GM06990 (cell line): Measurements from ENCODE around the gene FHOD3.

Experiments used
- DNase-seq: peaks from one replicate; pipeline ENCODE4 v3.0.0-alpha.2; 2011; ENCODE audit not compliant: insufficient read length; ENCODE audit errors: extremely low read depth
- H3K27me3 ChIP-seq: replicated peaks from 2 replicates; pipeline ENCODE4 v1.6.0; 2011; ENCODE audit warnings: low read length; ENCODE audit not compliant: control insufficient read depth, insufficient read depth
- H3K36me3 ChIP-seq: 2 replicates; pipeline ENCODE4 v1.5.1; 2011; ENCODE audit warnings: low read length; ENCODE audit not compliant: control insufficient read depth, insufficient read depth
- H3K4me3 ChIP-seq: replicated peaks from 2 replicates; pipeline ENCODE4 v1.5.1; 2011; ENCODE audit warnings: low read depth, mild to moderate bottlenecking, control low read depth, low read length
- TF ChIP-seq, protein P1 (sequence below): IDR thresholded peaks from 2 replicates; pipeline ENCODE4 v1.5.1; 2011; ENCODE audit warnings: low read length, control low read depth, mild to moderate bottlenecking, inconsistent platforms; ENCODE audit not compliant: insufficient read depth, poor library complexity, severe bottlenecking

Gene FHOD3

DNA sequence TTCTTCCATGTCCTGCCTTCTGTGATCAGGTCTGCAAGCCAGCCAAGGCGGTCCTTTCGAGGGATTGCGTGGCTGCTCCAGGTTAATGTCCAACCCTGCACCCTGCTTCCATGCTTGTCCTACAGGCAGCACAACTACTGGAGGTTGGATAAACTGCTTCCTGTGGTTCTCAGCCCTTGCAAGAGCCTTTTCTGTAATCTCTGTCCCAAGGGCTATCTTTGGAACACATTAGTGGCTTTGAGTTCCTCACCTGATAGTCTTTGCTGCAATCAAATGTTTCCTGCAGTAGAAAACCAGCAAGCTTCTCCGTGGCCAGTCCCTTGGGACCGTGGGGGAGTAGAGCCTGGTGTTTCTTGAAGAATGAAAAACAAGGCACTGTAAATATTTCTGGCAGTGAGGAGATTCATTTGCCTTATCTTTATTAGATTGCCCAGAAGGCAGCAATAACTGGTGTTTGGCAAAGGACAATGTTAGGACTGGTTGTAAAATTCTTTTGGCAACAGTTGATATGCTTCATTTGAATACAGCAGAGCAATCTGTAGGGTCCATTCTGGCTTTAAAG is 214.4 kb downstream of the FHOD3 start:
- DNase-seq = no peak
- Histone ChIP-seq H3K27me3 (no peaks in the 10 kb centered on the region), H3K36me3 (peaks cover 2% of the 10 kb centered on the region; the same call in 1 of the 2 replicates), H3K4me3 (no peak overlapping the region)
- TF ChIP-seq, protein P1, sequence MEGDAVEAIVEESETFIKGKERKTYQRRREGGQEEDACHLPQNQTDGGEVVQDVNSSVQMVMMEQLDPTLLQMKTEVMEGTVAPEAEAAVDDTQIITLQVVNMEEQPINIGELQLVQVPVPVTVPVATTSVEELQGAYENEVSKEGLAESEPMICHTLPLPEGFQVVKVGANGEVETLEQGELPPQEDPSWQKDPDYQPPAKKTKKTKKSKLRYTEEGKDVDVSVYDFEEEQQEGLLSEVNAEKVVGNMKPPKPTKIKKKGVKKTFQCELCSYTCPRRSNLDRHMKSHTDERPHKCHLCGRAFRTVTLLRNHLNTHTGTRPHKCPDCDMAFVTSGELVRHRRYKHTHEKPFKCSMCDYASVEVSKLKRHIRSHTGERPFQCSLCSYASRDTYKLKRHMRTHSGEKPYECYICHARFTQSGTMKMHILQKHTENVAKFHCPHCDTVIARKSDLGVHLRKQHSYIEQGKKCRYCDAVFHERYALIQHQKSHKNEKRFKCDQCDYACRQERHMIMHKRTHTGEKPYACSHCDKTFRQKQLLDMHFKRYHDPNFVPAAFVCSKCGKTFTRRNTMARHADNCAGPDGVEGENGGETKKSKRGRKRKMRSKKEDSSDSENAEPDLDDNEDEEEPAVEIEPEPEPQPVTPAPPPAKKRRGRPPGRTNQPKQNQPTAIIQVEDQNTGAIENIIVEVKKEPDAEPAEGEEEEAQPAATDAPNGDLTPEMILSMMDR = no peak

DNA sequence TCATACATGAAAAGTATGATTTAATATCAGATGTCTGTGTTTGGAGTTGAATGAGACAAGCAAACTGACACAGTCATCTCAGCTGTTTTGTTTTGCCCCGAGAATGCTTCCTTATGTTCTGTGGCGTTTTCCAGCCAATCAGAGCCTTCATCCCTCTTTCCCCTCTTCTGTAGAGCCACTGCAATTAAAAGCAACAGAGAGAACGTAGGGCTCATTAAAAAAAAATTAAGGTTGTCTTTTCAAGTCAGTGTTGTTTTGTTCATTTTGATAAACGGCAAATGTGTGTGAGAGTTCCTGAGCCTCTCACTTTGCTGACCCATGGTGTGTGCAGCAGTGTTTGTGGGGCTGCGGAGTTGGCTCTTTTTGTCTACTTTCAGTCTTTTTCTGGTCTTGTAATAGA is 216.0 kb downstream of the FHOD3 start:
- TF ChIP-seq, protein P1 = no peak
- Histone ChIP-seq H3K4me3 (no peak overlapping the region), H3K36me3 (peaks cover 2% of the 10 kb centered on the region; the same call in 1 of the 2 replicates), H3K27me3 (no peaks in the 10 kb centered on the region)
- no peak for DNase-seq

DNA sequence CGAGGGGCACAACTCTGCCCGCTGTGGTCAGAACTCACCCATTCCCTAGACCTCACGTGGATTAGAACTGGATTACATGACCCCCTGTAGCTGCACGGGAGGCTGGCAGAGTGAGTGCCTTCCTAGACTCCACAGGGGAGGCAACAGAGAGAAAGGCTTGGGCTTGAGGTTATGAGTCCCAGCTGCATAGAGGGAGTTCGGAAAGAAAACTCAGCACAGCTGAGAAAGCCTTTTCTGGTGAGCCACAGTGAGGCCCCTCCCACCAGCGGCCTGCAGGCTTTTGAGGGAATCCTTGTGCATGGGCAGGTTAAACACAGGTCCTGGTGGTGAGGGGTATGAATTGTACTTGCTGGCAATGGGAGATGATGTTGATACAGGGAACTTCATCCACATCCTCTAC is 217.3 kb downstream of the FHOD3 start:
- H3K36me3 ChIP-seq = peaks cover 2% of the 10 kb centered on the region; the same call in 1 of the 2 replicates
- no peak overlapping the region for H3K4me3 ChIP-seq
- no peaks in the 10 kb centered on the region for H3K27me3 ChIP-seq
- no peak for DNase-seq
- TF ChIP-seq, protein P1 = no peak

DNA sequence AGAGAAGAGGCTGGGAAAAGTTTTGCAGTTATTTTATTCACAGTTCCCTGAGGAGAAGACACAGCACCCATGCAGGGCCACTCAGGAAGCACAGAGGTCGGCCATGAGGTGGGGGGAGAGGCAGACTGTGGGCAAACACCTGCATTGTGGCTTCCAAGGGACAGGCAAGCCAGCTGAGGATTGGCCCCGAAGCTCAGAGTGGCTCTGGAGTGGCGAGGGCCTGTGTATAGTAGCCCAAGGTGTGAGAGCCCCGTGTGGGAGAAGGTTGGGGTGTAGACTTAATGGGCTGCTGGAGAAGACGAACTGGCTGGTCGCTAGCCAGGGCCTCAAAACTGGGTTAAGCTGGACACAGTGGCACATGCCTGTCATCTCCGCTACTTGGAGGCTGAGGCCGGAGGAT is 218.7 kb downstream of the FHOD3 start:
- Histone ChIP-seq H3K36me3 (peaks cover 2% of the 10 kb centered on the region; the same call in 1 of the 2 replicates), H3K4me3 (no peak overlapping the region), H3K27me3 (no peaks in the 10 kb centered on the region)
- DNase-seq = no peak
- TF ChIP-seq, protein P1 = no peak

DNA sequence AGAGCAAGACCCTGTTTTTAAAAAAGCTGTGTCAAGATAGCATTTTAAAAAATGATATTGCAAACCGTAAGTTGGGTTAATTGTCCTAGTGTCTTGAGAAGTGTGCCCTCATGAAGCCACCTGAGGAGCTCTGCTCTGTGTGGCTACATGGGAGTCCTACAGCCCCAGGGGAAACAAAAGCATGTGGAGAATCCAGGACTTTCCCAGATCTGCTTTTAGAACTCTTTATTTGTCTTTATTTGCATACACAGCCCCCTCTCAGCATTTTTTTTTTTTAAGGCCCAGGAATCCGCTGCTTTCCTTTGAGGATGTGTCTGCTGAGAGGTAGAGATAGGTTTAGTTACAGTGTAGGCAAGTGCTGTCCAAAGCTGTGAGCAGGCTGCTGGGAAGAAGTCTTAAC is 219.2 kb downstream of the FHOD3 start:
- H3K27me3 ChIP-seq = no peaks in the 10 kb centered on the region
- H3K36me3 ChIP-seq = peaks cover 2% of the 10 kb centered on the region; the same call in 1 of the 2 replicates
- TF ChIP-seq, protein P1 = no peak
- H3K4me3 ChIP-seq = no peak overlapping the region
- DNase-seq = no peak

GRCh38 chr18:36518839-36519238 is 221.3 kb downstream of the FHOD3 start:
- TF ChIP-seq, protein P1 = no peak
- Histone ChIP-seq H3K27me3 (no peaks in the 10 kb centered on the region), H3K36me3 (peaks cover 2% of the 10 kb centered on the region; the same call in 1 of the 2 replicates), H3K4me3 (no peak overlapping the region)
- no peak for DNase-seq
